ENCODE results near the gene TTLL13.
"Not testable (repeated sequence)": the region's sequence is repeated elsewhere in the genome, so short reads cannot be mapped to it uniquely, and the experiment has no call there.

Gene TTLL13

GRCh38 chr15:90234096-90234988, 15.0 kb upstream of the TTLL13 start, which contains the start of gene GDPGP1:
Gene GDPGP1, plus strand, starts transcription at chr15:90234209. Its CDS starts 6,700 bp downstream, at chr15:90240909.
- no peak for FAIRE-seq

GRCh38 chr15:90239371-90239770, 10.0 kb upstream of the TTLL13 start:
- no peak for FAIRE-seq

GRCh38 chr15:90240856-90241255, 8.5 kb upstream of the TTLL13 start:
- FAIRE-seq: no peak

- FAIRE-seq: no peak
These were observed 7.8 kb upstream of the TTLL13 start for GRCh38 chr15:90241343-90242192.

GRCh38 chr15:90243943-90244639, 5.3 kb upstream of the TTLL13 start:
- FAIRE-seq: no peak

GRCh38 chr15:90248789-90249202, 560 bp upstream of the TTLL13 start:
- FAIRE-seq: no peak

GRCh38 chr15:90257776-90258175, 8.4 kb downstream of the TTLL13 start:
- FAIRE-seq: no peak

- no peak for FAIRE-seq
These were observed 10.2 kb downstream of the TTLL13 start for GRCh38 chr15:90259524-90259923.

GRCh38 chr15:90260731-90261130, 11.4 kb downstream of the TTLL13 start:
- not testable (repeated sequence) for FAIRE-seq

- no peak for FAIRE-seq
These were observed 12.5 kb downstream of the TTLL13 start for GRCh38 chr15:90261811-90262210.

- FAIRE-seq: no peak
These were observed 13.1 kb downstream of the TTLL13 start for GRCh38 chr15:90262426-90262825.

- FAIRE-seq: no peak
These were observed 15.3 kb downstream of the TTLL13 start for GRCh38 chr15:90264671-90265070.

GRCh38 chr15:90265271-90266060, 16.1 kb downstream of the TTLL13 start, which contains the start of gene NGRN:
Gene NGRN, plus strand, starts transcription at chr15:90265672. Its CDS starts 41 bp downstream, at chr15:90265713.
- FAIRE-seq: no peak

- FAIRE-seq: no peak
These were observed 16.7 kb downstream of the TTLL13 start for GRCh38 chr15:90266061-90266431.

- no peak for FAIRE-seq
These were observed 17.1 kb downstream of the TTLL13 start for GRCh38 chr15:90266485-90266884.

GRCh38 chr15:90268415-90268814, 19.1 kb downstream of the TTLL13 start:
- FAIRE-seq: no peak

- no peak for FAIRE-seq
These were observed 21.3 kb downstream of the TTLL13 start for GRCh38 chr15:90270502-90271150.

- no peak for FAIRE-seq
These were observed 22.3 kb downstream of the TTLL13 start for GRCh38 chr15:90271459-90272166.

GRCh38 chr15:90278467-90278866, 29.1 kb downstream of the TTLL13 start:
- FAIRE-seq: not testable (repeated sequence)

GRCh38 chr15:90280743-90281142, 31.4 kb downstream of the TTLL13 start:
- not testable (repeated sequence) for FAIRE-seq

- not testable (repeated sequence) for FAIRE-seq
These were observed 32.3 kb downstream of the TTLL13 start for GRCh38 chr15:90281637-90282036.
